WI38 (cell line): ENCODE results near the gene MED14.

Experiments
- H3K4me3 ChIP-seq: 2 replicates; pipeline ENCODE4 v1.5.1; 2011; ENCODE audit warnings: low read depth, mild to moderate bottlenecking, control low read depth, low read length
- CTCF ChIP-seq: IDR thresholded peaks from 2 replicates; pipeline ENCODE4 v1.5.1; 2012; ENCODE audit warnings: low read depth, mild to moderate bottlenecking, control low read depth, low read length

Gene MED14

DNA sequence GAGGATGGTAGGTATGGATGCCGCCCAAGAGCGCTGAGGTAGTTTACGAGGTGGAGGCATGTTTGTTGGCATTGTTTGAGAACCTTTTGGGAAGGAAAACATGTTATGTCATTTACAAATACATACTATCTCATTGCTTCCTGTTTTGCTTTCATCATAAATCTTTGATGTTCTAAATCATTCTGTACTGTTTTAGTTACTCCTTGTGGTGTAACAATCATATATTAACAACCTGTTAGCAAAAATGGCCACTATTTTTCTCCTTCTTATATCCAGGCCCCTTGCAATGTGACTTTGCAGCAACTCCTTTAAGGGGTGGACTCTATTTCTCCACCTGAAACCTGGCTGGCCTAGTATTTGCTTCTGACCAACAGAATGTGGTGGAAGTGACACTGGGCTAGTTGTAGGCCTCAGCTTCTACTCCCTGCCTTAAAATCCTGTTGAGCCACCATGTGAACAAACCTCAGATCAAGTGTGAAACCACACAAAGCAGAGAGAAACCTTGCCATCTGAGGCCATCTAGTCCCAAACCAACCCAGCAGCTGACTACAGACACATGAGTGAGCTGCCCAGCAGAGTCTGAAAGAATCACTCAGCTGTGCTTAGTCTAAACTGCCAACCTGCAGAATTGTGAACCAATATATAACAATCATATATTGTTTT, 72.1 kb downstream of the MED14 start:
- TF ChIP-seq CTCF: no peak
- no peak overlapping the region for H3K4me3 ChIP-seq

DNA sequence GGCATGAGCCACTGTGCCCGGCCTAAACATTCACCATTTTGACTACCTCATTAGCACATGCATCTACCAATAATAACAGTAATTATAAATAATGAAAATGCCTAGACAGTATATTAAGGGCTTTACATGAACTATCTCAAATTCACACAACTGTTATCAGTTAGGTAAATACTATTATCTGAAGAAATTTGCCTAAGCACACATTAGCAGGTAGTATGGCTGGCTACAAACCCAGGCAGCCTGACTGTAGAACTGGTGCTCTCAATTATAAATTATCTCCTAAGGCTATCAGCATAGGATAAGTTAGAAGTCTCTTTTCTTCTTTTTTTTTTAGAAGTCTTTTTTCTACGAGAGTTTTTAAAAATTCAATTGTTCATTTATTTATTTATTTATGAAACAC, 73.9 kb downstream of the MED14 start:
- H3K4me3 ChIP-seq: no peak overlapping the region
- TF ChIP-seq CTCF: no peak

GRCh38 chrX:40660381-40660780, 75.0 kb downstream of the MED14 start:
- no peak overlapping the region for H3K4me3 ChIP-seq
- no peak for TF ChIP-seq CTCF

DNA sequence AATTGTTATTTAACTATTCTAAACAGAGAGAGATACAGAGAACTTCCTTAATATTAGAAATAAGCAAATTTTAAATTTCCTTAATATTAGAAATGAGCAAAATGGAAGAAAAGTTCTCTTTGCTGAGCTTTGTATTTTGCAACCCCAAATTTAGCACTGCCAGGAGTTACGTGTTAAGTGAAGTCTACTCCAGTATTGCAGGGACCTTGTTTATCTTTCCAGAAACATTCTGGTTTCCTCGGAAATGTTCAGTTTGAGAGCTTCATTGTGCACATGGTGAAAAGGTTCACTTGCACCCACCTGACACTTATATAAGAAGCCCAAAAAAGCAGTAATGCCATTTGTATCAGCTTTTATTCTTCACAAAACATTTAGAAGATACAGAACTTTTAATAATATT, 81.8 kb downstream of the MED14 start:
- H3K4me3 ChIP-seq: no peak overlapping the region
- no peak for TF ChIP-seq CTCF

- no peak for TF ChIP-seq CTCF
- no peak overlapping the region for H3K4me3 ChIP-seq
Measured at GRCh38 chrX:40652664-40653063, 82.7 kb downstream of the MED14 start.

DNA sequence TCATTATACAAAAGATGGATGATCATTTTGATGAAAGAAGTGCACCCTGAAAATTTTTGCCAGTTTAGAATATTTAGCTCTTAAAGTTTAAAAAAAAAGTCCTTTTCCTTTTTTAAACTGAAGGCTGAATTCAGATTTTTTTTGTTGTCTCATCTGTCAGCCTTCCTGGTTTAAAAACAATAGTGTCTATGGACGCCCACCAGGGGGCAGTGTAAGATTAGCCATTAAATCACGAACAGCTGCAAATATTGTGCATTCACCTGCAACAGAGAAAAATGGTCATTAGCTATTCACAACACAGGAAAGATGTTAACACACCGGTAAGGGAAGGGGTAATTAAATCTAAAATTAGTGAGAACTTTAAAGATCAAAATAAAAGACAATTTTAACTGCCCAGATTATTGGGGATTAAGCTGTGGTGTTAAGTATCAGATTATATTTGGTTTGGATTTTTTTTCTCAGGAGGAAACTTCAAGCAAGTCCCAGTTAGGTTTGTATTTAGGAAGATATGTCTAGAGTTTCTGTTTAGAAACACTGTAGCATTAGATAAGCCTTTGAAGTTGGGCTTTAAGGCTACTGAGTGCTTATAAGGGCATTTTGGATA, 83.6 kb downstream of the MED14 start:
- H3K4me3 ChIP-seq: no peak overlapping the region
- peak; percentile 41; the same call in 1 of the 2 replicates for TF ChIP-seq CTCF

- no peak for TF ChIP-seq CTCF
- H3K4me3 ChIP-seq: peak within 1 kb of the TSS; percentile 76
Measured at GRCh38 chrX:40647307-40648197, 87.8 kb downstream of the MED14 start, which contains the start of gene CXorf38. Gene CXorf38, minus strand, starts transcription at chrX:40647561. Its CDS starts 41 bp downstream, at chrX:40647520.
